GM19099 (cell line): ENCODE measurements around the gene MYBPC1.

Experiments
- POLR2A ChIP-seq: IDR thresholded peaks from 3 replicates; pipeline ENCODE4 v1.6.1; 2011; ENCODE audit warnings: low read depth; ENCODE audit not compliant: insufficient read length; ENCODE audit errors: extremely low read depth

Gene MYBPC1

GRCh38 chr12:101695706-101696105, 100.9 kb downstream of the MYBPC1 start:
- no peak for TF ChIP-seq POLR2A

GRCh38 chr12:101696251-101697196, 101.8 kb downstream of the MYBPC1 start:
- no peak for TF ChIP-seq POLR2A

- TF ChIP-seq POLR2A, result peak; percentile 67
Measured at GRCh38 chr12:101697197-101697929, 102.6 kb downstream of the MYBPC1 start, which contains the start of gene CHPT1. TSS of gene CHPT1 (plus strand) at chr12:101697640. CDS start at chr12:101697862, 222 bp downstream.

- no peak for TF ChIP-seq POLR2A
Measured at GRCh38 chr12:101697930-101698799, 103.4 kb downstream of the MYBPC1 start.

DNA sequence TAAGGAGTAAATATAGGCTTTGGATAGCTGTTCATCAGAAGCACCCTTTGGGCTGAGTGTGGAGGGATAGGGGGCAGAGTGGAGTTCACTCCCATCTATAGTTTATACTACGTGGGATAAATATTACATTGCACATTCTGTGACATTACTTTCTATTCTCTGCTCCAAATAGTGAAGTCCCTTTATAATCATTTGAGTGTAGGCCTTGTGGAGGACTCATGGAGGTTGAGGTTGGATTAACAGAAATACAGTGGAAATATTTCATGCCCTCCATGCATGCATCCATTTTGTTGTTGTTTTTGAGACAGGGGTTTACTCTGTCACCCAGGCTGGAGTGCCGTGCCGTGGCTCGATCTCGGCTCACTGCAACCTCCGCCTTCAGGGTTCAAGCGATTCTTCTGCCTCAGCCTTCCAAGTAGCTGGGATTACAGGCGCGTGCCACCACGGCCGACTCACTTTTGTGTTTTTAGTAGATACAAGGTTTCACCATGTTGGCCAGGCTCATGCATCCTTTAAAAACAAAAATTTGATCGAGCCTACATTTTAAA, 104.1 kb downstream of the MYBPC1 start:
- TF ChIP-seq POLR2A, result no peak

DNA sequence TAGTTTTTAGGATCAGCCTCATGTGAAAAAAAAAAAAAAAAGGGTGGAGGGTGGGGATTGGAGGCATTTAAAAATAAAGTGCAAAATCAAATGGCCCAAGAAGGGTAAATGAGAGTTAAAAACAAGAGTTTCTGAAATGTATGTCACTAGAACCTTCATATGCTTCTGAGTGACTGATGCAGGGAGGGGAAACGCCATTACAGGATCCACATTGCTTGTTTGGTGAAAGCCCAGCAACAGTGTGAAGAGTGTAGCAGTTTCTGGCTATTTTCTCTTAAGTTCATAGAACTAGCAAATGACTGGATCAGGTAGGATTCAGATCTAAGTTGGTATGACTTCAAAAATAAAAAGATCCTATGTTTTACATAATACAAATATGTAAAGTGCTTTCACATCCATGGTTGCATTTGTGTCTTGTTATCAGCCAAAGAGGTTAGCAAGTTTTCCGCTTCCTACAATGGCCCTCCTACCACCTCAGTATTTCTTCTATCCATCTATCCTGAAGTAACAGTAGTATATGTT, 105.6 kb downstream of the MYBPC1 start:
- TF ChIP-seq POLR2A, result no peak

DNA sequence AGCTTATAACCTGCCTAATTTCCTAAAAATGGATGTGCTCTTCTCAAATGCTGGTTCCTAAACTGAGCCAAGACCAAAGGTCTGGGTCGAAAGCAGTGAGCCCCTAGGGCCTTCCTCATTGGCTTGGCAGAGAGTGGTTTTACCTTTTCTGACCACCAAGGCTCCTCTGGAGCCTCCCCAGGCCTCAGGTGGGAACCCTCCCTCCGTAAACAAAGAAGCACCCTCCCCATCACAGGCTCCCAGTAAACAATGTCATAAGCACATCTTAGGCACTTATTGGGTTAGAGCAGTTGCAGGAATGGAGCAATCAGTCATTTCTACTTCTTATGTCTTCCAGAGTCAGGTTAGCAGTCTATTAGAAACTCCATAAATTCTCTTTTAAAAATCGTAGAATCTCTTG, 108.7 kb downstream of the MYBPC1 start:
- TF ChIP-seq POLR2A, result no peak

GRCh38 chr12:101706403-101706802, 111.6 kb downstream of the MYBPC1 start:
- TF ChIP-seq POLR2A, result no peak

DNA sequence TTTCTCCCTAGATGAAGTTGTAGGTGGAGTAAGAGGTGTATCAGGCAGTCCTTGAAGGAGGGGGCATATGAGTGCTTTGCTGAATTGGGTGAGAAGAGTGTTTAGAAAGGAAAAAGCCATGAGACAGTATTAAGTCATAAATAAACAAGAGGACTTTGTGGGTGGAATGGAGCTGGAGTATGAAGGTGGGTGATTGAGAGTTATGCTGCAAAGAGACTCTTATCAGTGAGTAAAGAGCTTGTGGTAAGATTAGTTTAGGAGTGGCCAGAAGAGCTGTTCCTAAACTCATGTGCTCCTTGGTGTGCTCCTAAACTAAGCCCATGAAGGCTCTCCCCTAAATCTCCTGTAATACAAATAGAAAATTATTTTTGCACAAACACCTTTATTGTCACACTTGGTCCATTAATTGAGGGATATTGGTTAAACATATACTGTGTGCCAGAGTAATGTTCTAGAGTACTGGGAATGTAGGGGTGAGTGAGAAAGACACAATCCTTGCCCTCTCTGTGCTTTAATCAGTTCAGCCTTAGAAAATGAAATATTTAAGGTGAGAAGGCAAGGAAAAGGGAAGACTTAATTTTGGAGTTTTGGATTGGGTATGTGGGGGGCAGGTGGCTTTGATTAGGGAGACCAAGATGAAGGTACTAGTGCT, 112.5 kb downstream of the MYBPC1 start:
- no peak for TF ChIP-seq POLR2A

GRCh38 chr12:101710288-101710687, 115.5 kb downstream of the MYBPC1 start:
- TF ChIP-seq POLR2A, result no peak

DNA sequence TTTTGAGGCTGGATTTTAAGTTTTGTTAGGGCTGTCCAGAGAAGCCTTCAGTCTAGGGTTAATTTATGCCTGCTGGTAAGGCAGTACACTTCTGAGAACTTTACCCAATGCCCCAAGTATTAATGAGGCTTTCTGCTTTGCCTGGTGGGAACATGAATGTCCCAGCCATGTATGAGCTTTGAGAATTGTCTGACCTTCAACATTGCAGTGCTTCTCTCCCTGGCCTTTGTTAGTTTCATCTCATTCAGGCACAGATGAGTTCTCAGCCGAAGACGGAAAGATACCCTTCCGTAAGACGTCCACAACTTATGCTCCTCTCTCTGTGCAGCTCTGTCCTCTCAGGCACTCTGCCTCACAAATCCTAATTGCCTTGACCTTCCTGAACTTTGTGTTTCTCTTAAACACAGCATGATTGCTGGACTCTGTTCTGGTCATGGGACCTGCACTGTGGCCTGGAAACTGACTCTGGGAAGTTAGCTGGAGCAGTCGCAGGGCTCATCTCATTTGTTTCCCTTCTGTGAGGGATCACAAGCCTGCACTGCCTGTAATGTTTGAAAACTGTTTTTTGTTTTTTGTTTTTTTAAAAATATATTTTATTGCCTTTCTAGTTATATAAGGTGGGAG, 118.4 kb downstream of the MYBPC1 start:
- TF ChIP-seq POLR2A, result no peak

DNA sequence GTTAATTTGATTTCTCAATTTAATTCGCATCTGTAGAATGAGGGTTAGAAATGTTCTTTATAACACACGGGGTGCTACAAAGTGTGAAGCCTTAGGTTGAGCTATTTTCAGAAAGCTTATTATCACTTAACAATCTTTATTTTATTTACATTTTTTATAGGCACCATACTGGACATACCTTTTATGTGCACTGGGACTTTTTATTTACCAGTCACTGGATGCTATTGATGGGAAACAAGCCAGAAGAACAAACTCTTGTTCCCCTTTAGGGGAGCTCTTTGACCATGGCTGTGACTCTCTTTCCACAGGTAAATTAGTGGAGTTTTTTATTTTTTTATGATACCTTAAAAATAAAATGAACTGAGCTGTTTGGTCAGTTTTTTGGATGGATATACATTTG, 119.2 kb downstream of the MYBPC1 start:
- TF ChIP-seq POLR2A, result no peak

DNA sequence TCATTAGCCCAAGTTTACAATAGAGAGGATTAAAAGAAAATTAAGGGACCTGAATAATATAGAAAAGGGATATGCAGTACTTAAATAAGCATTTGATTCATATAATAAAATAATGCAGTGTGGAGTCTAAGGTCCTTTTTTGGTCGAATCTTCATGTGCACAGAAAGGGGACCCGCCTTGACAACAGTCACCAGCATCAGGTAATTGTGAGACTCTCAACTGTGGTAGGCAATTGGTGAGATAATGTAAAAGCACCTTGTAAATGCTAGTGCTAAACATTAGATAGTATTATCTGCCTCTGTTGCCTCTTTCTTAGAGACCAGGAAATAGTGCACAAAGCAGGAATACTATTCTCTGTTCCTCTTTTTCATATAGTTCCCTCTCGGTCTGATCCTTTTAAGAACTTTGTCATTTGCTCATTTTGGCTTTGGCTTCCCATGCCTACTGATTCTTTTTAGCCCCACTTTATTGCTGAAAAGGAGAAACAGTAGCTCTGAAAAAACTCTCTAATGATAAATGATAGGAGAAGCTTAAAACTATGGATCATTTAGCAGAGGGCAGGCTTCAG, 120.2 kb downstream of the MYBPC1 start:
- TF ChIP-seq POLR2A, result no peak
